NCI-H2081 treated with DMSO at 0.1 percent for 48 hours (cell line): ENCODE measurements around the gene F2.
"Not testable (repeated sequence)": the region's sequence is repeated elsewhere in the genome, so short reads cannot be mapped to it uniquely, and the experiment has no call there.

Experiments used
- DNase-seq: peaks from one replicate; lab custom pipeline; 2025; lab: John Stamatoyannopoulos, UW

Gene F2

DNA sequence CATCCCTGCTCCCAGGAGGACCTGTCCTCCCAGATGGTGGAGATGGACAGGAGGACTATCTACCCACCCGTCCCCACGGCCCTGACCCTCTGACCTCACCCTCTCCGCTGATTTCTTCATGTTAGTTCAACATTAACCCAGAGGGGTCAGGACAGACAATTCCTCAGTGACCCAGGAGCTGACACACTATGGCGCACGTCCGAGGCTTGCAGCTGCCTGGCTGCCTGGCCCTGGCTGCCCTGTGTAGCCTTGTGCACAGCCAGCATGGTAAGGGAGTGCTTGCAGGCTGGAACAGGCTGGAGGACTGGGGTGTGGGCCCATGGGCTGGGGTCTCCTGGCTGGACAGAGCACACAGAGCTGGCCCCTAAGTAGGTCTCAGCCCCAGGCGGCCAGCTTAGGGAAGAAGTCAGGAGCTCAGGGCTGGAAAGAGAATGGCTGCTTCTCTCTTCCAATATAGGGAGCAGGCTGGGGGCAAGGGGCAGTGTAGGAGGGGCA lies at the start of gene F2:
F2 (plus strand) TSS at position 166 of the 495 bp plus-strand sequence; CDS start at position 189, 23 bp downstream.
- no peak for DNase-seq

GRCh38 chr11:46669711-46670139 lies 49.3 kb upstream of the F2 start:
- no peak for DNase-seq

- not testable (repeated sequence) for DNase-seq
These were observed 48.5 kb upstream of the F2 start for GRCh38 chr11:46670521-46670920.

DNA sequence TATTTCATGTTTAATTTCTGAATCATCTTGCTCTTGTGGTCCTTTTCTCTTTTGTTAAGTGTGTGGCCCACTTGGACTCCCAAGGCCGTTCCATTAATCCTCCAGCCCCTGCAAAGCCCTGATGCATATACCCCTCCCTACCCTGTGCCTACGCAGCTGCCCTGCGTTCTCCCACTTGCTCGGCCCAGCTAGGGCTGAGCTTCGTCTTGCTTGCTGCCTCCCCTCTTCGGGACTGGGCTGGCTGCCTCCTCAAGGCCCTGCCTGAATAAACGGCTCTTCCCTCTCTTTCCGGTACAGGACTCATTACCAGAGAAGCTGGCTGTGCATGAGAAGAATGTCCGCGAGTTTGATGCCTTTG lies 47.1 kb upstream of the F2 start:
- no peak for DNase-seq

DNA sequence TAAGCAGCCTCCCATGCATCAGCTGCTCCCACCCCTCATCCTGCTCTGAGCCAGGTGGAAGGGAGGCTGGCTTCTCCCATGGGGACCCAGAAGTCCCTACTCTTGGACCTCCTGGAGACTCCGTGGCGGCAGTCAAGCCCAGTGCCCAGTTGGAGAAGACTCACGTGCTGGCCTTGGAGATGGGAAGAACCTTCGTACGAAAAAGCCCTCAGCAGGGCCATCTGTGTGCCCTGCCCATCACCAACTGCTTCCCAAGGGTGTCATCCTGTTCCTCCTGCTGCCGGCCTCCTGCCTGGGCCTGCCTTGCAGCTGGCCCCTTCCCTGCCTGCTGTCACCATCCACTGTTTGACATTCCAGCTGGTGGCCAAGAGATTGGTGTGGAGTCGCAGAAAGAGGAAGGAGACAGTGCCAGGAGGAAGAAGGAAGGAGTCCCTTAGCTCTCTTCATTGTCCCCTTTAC lies 46.6 kb upstream of the F2 start:
- DNase-seq, result no peak

GRCh38 chr11:46673713-46674462 lies 45.1 kb upstream of the F2 start:
- DNase-seq, result no peak

DNA sequence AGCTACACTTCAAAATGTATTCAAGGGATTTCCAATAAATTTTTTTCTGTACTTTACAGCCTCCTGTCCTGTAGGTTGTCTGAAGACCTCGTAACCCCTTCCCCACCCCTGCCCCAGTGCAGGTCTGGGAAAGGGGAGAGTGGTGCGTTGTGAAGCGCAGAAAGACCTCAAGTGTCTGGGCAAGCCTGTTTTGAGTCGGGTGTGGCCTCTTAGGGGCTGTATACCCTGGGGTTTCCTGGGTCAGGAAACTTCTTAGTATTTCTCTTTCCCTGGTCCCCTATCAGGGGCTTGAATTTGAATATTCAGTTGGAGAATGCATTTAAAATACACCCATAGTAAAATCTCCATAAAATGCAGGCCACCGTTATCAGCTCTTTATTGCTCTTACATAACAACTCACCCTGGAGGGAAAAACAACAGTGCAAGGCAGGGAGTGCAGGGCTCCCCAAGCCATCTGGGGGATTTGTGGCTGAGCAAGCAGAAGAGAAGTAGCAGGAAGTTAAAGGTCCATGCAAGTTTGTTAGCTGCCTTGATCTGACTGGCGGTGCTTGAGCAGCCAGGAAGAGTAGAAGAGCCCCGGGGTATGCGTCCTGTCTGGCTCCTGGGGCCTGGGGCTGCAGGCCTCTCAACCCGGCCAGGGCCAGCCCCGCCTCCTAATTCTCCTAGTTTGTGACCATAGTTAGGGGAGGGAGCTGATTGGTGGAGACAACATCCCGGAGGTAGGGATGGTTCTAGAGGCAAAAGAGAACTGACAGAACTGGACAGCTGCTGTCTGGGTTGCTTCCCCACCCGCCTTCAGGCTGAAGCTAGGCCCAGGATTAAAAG lies 44.3 kb upstream of the F2 start:
- no peak for DNase-seq

GRCh38 chr11:46675288-46675851 lies 43.6 kb upstream of the F2 start:
- no peak for DNase-seq

DNA sequence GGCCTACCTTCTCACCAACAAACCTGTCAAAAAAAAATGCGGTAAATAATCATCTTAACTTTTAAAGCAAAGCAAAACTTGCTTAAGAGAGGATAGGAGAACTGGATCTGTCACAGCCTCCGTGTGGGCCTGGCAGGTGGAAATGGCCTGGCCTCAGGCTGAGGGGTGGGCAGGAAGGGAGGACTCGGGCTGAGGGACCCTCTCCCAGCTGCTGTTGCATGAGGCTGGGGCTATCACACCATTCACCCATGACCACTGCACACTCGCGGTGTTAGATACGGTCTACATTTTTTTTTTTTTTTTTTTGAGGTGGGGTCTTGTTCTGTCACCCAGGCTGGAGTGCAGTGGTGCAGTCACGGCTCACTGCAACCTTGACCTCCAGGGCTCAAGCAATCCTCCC lies 43.1 kb upstream of the F2 start:
- DNase-seq, result no peak

GRCh38 chr11:46676436-46677158 lies 42.4 kb upstream of the F2 start:
- no peak for DNase-seq

DNA sequence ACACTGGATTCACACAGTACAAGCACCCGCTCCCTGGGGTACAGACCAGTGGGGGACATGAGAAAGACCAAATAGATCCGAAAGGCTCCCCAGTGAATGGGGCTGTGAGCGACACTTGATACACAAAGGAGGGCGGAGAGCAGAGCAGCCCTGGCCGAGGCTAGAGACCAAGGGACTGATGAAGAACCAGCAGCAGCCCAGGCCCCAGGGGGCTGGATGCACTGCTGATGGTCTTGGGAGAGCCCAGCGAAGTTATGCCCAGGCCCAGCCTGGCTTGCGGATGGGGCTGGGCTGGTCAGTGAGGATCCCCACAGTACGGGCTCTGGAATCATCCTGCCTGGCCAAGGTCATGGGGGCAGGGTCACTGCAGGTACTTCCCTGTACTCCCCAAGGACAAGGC lies 41.8 kb upstream of the F2 start:
- DNase-seq, result no peak

DNA sequence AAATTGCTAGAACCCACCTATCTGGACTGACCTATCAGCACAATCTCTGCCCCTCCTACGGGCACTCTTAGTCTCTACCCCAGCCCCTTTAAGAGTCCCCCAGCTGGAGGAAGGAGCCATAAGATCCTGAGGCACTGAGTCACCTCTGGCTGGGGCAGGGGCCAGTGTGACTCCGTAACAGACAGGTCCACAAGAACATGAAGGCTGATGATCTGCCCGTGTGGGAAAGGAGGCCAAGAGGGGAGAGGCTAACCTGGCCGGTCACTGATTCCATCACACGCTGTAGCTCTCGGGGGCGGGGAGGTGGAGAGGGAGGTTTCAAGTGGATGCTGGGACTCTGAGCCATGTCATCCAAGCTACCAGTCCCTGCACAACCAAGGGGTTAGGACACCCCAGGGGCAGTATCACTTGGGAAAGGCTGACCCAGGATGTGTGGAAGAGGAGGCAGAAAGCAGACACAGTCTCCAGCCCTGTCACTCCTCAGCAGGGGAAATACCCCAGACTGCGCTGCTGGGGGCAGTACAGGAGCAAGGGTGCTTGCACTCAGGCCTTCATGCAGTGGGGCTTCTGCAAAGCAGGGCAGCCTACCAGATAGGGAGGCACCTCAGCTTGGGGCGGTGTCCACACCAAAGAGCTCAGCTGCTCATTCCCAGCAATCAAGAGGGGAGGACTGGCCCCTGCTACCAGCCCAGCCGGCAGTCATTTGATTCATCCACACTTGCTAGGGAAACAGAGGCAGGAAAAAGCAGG lies 40.8 kb upstream of the F2 start:
- DNase-seq, result no peak

DNA sequence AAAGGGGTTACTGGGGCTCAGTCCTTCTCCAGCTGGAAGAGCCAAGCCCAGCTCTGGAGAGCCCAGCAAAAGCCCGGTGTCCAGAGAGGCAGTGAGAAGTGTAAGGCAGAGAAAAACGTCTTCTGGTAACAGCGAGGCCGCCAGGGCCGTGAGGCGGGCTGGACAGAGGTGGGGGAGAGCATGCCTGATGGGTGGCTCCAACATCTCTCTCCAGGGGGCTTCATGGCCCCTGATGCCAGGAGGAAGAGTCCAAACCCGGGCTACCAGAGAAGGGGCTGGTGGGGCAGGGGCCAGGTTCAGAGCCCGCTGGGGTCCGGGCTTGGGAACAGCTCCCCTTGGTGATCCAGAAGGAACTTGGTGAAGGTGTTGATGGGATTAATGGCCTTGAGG lies 40.3 kb upstream of the F2 start:
- DNase-seq, result no peak

DNA sequence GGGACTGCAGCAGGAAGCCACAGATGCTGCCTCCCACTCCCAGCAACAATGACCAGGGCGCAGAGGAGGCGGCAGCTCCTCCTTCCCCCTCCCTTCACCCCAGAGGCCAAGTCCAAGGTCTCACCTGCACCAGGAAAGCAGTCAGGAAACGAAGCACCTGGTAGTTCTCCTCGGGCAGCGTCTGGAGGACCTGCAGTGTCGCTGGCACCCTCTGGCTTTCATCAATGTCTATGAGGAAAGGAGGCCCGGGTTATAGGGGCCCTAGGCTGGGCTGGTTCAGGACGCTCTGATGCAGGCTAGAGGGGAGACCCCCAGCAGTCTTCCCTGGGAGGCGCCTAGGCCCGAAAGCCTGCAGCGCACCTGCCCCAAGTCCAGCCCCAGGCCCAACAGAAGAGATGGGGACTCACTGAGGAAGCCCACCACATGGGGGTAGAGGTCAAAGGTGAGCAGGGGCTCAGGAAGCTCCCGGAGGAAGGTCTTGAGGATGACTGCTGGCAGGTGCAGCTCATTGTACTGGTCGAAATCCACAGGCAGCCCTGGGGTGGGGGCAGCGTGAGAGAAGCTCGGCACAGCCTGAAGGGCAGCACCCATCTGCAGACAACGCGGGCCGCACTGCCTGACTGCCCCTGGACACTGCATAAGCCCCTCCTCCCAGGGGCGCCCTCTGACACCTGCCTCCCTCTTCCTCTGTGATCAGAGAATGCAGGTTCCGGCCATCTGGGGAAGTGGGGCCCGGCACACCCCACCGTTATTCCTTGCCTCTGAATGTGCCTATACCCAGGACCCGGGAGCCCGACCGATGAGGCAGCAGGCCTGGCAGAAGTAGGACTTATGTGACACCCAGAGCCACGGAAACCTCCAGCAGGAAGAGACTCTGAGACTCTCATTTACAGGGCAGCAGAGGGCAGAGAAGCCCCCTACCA lies 39.5 kb upstream of the F2 start:
- no peak for DNase-seq

- no peak for DNase-seq
These were observed 38.8 kb upstream of the F2 start for GRCh38 chr11:46680164-46680760.

DNA sequence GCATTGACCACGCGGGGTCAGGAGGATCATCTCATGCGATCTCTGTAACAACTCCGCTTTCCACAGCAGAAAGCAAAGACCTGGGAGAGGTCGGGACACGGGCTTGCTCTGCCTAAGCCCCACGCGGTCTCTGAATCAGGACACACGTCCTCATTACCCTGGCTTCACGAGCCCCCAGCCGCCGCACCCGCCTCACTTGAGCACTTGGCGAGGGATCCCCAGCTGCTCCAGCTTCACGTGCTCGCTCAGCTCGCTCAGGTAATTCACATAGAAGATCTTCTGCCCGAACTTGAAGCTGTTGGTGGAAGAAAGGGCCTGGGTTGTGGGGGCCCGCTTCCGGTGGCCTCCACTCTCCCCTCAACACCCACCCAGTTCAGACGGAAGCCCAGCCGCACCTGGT lies 38.2 kb upstream of the F2 start:
- DNase-seq, result no peak

DNA sequence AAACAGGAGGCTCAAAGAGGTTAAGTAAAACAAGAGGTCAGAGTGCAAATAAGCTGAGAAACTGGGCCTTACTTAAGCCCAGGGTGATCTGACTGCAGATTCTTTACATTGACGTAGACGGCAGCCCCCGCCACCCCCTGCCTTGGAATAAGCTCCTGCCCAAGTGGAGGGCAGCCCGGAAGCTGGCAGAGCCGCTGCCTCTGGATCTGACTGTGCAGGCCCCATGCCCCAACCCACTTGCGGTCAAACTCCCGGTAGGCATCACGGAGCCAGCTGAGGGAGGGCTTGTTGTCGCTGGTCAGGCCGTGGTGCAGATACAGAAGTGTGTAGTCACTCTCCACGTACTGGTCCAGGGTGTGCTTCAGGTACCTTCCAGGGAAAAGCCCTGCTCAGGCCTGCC lies 37.2 kb upstream of the F2 start:
- DNase-seq, result no peak

DNA sequence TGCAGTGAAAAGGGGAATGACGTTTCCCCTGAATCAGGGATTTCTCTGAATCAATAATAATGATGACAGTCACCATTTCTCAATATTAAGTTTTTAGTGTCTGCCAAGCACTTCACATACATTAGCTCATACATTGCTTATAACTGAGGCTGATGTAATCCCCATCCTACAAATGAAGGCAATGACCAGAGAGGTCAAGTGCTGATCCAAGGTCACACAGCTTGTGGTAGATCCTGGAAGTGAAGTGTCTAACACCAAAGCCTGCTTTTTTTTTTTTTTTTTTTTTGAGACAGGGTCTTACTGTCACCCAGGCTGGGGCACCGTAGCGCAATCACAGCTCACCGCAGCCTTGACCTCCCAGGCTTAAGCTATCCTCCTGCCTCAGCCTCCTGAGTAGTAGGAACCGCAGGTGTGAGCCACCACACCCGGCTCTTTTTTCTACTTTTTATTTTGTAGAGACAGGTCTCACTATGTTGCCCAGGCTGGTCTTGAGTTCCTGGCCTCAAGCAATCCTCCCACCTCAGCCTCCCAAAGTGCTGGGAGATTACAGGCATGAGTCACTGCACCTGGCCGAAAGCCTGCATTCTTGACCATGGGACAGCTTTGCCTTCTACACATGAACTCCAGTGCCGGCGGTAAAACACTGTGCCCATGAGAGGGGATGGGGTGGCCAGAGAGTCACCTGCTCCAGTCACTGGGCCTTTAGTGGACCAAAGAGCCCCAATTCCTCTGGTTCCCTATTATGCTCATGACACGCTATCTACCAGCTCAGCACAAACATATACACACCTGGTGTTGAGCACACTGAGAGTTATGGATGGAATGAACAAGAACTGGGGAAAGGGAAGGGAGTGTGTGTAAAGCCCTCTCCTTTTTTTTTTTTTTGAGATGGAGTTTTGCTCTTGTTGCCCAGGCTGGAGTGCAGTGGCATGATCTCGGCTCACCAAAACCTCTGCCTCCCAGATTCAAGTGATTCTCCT lies 36.0 kb upstream of the F2 start:
- no peak for DNase-seq

- DNase-seq, result no peak
These were observed 34.6 kb upstream of the F2 start for GRCh38 chr11:46684367-46684766.
